HG03565 (cell line): ENCODE measurements around the gene OSR1.
"Not testable (repeated sequence)": the region's sequence is repeated elsewhere in the genome, so short reads cannot be mapped to it uniquely, and the experiment has no call there.

ENCODE experiments used
- ATAC-seq: cut with Tn5 transposase; IDR thresholded peaks from one replicate; pipeline ENCODE4 v1.9.1; 2021; ENCODE audit warnings: mild to moderate bottlenecking, moderate library complexity; ENCODE audit not compliant: unreplicated experiment

The OSR1 gene

DNA sequence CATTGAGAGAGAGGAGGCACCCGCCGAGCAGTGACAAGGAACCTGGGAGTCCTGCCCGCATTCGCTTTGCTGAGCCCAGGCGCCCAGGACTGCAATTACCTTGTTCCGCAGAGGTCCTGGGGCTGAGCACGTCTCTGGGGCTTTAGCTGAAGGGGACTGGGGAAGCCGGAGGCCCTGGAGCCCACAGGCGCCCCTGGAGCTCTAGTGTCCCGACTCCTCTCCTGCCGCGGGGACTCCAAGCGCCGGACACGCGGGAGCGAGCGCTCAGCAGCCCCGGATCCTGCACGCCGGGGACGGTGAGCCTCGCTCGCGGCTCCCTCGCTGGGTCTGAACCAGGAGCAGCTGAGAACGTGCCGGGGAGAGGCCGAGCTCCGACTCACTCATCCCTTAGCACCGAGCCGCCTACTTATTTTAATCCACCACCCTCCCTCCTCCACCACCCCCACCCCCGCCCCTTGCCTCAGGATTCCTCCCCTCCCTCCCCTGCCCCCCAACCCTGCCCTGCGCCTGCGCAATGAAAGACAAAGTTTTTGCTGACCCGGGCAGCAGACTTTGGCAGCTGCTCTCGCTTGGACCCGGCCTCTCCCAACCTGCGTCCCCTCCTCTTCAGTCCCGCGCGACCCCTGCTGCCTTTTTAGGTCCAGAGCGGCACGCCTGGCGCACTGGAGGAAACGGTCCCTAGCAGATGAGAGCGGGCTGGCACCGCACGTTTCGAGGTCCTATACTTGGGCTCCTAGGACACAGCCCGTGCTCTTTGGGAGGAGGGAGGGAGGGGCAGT lies at the start of gene OSR1:
Gene OSR1, minus strand, starts transcription at position 382 of the 779 bp plus-strand sequence. CDS start 4,818 bp downstream, outside the sequence.
- no peak for ATAC-seq

DNA sequence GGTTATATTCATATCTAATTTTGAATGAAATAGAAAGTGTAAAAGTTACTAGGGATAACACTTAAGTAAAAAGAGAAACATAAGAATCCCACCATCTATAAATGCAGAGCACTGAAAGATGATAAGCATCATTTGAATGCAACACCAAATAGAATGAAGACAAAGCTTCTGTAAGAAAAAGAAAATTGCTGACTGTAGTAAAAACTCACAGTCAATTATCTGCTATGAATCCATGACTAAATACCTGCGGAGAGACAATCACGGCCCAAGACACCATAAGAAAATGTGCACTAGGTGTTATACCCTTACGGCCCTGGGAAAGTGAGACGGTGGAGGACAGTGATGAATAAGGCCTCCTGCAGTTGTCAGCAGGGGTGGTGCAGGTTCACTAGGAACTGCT lies 45.4 kb upstream of the OSR1 start:
- no peak for ATAC-seq

- ATAC-seq, result no peak
Measured at GRCh38 chr2:19392191-19392590, 33.8 kb upstream of the OSR1 start.

DNA sequence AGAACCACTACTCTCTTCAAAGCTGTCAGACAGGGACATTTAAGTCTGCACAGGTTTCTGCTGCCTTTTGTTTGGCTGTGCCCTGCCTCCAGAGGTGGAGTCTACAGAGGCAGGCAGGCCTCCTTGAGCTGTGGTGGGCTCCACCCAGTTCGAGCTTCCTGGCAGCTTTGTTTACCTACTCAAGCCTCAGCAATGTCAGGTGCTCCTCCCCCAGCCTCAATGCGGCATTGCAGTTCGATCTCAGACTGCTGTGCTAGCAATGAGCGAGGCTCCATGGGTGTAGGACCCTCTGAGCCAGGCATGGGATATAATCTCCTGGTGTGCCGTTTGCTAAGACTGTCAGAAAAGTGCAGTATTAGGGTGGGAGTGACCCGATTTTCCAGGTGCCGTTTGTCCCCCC lies 31.0 kb upstream of the OSR1 start:
- ATAC-seq, result not testable (repeated sequence)

DNA sequence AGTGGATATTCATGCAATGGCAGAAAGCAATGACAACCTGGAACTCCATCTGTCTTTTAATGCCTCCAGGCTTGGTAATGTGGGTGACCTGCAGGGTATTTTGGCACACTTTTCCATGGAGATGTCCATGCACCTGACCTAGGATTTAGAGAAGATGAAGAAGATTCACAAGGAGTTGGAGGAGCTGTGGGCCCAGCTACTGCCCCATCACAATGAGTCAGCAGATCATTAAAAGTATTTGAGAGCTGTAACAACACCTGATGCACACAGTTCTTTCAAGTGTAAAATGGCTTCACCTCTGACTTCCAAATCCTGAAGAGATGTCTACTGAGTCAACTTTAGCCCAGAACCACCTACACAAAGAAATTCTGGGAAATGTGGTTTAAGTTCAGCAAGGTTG lies 22.1 kb upstream of the OSR1 start:
- no peak for ATAC-seq

GRCh38 chr2:19378939-19379338 lies 20.5 kb upstream of the OSR1 start:
- ATAC-seq, result no peak

GRCh38 chr2:19377717-19378116 lies 19.3 kb upstream of the OSR1 start:
- ATAC-seq, result no peak

- ATAC-seq, result no peak
Measured at GRCh38 chr2:19373352-19373751, 14.9 kb upstream of the OSR1 start.

DNA sequence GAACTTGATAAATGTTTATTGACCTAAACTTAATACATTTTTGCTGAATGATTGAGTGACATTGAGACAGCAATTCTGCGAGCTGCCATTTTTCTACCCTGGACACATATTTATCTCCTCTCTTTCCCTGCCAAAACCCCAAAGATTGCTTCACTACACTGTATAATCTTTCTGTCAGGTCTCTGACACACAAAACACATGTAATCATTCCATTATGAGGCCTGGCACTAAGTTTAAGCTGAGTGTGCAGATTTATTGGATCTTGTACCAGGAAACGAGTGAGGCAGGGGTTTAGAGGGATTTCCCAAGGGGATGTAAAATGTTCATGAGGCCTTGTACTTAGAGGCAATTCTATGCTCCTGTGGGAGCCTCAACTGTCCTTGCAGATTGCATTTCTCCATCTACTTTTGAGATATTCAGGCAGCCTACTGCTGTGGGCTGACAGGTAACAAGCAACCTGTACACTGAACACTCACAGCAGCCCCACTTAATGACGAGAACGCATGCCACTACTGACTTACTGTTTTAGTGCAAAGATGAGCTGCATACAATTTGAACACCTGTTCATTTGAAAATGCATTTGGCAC lies 13.7 kb upstream of the OSR1 start:
- ATAC-seq, result no peak

DNA sequence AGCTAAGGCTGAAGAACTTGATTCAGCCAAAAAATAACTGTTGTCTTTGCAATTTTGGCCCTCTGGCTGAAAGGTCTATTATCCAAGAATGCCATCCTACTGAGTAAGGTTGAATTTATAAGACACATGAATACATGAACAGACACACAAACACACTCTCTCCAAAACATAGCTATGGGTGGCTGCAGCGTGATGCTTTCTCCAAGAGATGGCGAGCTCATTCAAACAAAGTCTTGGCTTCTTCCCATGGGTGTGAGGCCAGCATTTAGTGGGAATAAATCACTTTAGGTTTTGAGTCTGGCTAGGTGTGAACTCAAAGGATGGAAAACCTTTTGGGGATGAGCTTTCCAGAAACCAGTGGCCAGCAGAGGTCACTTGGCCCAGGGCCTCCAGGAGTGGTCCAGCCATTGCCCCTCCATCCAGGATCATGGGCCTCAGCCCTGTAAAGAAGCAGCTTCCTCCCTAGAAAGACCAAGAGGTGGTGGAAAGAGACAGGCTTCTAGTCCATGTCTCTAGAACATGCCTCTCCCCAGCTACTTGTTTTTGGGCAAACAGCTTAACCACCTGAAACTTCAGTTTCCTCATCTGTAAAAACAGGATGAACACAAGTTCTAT lies 11.0 kb upstream of the OSR1 start:
- ATAC-seq, result no peak

- no peak for ATAC-seq
Measured at GRCh38 chr2:19368760-19369159, 10.3 kb upstream of the OSR1 start.

DNA sequence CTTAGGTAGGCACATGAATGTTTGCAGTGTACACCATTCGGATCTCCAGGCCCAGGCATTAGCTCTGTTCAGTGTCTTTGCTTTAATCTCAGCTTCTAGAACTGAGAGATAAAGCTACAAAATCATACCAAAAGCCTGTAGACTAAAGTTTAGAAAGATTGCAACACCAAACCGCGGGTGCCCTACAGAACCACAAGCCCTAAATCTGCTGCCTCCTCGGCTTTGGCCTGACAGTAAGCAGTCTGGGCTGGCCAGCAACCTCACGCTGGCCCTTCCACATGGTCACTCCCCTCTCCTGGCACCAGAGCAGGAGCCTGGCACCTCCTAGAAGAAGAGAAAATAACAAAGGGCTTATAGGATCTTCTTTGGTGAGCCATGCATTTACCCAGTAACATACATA lies 8.9 kb upstream of the OSR1 start:
- no peak for ATAC-seq

GRCh38 chr2:19365126-19365525 lies 6.7 kb upstream of the OSR1 start:
- no peak for ATAC-seq

- no peak for ATAC-seq
Measured at GRCh38 chr2:19364014-19364413, 5.6 kb upstream of the OSR1 start.

DNA sequence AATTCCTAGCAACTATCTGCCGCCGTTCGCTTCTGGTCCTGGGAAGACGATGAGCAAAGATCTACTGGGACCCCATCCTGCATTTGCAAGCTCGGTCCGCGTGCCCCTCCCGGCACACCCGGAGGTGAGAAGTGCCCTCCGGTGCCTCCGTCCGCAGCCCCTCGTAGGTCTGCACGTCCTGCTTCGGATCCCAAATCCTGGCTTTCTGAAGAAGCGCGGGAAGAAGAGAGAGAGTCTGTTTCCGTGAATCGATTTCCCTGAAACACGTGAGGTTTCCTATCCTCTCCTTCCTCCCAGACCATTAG lies 5.0 kb upstream of the OSR1 start:
- ATAC-seq, result no peak

DNA sequence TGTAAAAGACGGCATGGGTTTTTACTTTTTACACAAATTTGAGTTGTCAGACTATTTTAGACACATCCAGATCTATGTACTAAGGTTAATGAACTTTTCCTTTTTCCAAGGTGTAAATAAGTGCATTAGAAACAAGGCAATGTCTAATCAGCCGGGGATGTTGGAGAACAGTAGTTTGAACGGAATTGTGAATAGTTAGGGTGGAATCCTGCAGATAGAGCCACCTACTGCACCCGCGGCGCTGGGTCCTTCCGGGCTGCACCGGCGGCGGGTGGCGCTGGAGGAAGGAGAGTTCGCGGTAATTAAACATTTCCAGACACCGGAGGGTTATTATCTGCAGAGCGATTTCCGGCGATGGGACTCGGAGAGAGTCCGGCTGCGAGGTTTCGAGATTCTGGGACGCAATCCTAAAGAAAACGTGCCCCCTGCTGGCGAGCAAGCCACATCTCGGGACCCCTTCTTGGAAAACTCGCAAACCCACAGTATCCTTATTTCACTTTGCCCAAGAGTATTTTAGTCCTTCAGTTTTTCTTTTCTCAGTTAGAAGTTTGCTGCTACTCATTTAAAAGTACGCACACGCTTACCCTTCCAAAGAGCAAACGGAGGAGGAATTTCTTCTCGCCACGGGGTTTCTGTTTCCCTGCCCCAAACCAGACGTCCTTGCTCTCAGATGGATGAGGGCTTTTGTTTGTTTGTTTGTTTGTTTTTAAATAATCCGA lies 4.5 kb upstream of the OSR1 start:
- peak; percentile 34 for ATAC-seq

- no peak for ATAC-seq
Measured at GRCh38 chr2:19362094-19362754, 3.8 kb upstream of the OSR1 start.

GRCh38 chr2:19361325-19361990 lies 3.0 kb upstream of the OSR1 start:
- no peak for ATAC-seq

DNA sequence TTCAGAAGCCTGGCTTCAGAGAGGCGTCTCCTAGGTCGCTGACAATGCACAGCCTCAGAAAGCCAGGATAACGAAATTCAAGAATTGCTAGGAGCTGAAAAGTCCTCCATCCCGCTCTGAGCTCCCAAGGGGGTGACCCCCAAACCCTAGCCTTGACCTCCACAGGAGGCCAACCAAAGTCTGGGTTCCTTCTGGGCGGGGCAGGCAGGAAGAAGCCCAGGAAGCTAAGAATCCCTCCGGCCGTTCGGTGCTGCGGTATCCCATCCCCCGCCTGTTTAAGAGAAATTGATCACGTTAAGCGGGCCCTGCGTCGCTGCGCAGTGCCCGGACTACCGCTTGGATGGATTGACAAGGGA lies 2.5 kb upstream of the OSR1 start:
- no peak for ATAC-seq

DNA sequence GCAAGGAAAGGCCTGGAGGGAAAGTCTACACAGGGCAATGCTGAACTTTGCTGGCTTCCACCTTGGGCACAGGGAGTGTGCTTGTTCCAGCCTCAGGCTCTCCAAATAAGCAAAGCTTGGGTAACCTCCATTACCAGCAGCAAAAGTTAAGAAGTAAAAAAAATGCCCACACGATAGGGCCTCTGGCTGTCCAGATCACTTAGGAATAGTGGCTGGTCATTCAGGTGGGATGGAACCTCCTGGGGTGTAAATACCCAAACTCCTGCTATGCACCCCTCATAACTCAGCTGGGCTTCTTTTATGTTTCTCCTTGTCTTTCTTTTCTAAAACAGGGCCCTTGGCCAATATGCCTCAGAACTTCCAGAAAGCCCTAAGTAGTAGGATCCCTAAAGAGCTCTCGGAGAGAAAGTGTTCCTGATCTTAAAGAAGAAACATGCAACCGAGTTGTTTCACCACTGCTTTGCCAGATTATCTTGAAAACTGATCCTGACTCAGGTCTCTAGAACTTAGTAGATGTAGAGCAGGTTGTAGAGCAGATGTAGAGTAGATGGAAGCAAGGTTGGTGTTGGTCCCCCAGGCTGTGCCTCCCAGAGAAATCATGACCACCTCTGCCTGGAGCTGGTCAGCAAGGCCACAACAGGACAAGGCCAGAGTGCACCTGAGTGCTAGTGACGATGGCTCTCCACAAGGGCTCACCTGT lies 2.0 kb upstream of the OSR1 start:
- ATAC-seq, result no peak
